GM23248 (cell line): ENCODE results near the gene CIAO3.

ENCODE experiments used
- EZH2 ChIP-seq: fragments of 200-600 bp; sonication (generic); IDR thresholded peaks from 2 replicates; pipeline ENCODE4 v1.6.1; 2018; ENCODE audit warnings: antibody characterized with exemption, mild to moderate bottlenecking; ENCODE audit not compliant: insufficient read depth, poor library complexity, severe bottlenecking
- EZH2phosphoT487 ChIP-seq: fragments of 200-600 bp; sonication (generic); IDR thresholded peaks from 2 replicates; pipeline ENCODE4 v1.6.1; 2018; ENCODE audit warnings: antibody characterized with exemption, moderate library complexity, mild to moderate bottlenecking, low read depth; ENCODE audit not compliant: insufficient read depth

DNA sequence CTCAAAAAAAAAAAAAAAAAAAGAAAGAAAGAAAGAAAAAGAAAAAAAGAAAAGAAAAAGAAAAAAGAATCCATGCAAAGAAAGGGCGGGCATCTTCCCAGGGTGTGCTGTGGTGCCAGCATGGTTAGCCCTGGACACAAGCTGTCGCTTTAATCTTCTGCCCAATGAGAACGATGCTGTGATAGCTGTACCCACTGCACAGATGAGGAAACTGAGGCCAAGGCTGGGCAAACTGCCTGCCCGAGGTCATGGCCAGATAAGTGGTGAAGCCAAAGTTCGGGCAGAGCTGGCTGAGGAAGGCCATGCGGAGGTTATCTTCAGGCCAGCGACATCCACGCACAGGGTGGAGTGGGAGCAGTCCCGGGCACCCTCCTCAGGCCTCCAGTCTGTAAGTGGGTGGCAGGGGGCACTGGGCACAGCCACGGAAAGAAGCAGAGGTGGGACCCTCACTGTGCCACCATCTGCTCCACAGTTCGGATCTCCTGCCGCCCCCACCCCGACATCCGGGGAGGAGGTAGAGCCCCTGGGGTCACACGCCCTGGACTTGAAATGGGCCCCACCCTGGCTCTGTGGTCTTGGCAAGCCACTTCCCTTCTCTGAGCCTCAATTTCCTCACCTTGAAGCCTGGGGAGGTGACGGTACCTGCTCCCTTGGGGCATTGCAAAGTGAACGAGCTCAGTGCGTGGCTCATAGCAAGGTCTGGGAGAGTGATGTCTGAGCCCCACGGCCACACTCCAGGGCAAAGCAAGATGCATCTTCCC lies 41.7 kb downstream of the CIAO3 start:
- no peak for TF ChIP-seq EZH2phosphoT487
- no peak for TF ChIP-seq EZH2
